GM19438 (cell line): ENCODE measurements around the gene PCCA.

Experiments used
- ATAC-seq: cut with Tn5 transposase; IDR thresholded peaks from one replicate; pipeline ENCODE4 v1.9.1; 2021; ENCODE audit warnings: low read depth; ENCODE audit not compliant: unreplicated experiment

PCCA gene

DNA sequence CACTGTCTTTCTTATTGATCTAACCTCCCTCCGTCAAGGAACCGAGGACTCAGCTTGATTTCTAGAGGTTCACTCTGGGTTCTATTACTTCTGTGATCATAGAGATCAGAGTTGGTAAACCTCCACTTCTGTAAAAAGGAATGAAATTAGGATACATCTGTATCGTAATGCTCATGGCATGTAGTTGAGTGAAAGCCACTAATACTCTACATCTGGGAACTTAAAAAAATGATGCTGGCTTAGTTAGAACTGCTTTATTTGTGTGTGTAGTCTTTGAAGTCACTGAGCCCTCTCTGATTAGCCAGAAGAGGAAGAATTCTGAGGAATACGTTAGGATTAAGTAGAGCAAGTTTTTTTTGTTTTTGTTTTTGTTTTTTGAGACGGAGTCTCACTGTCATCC lies 358.9 kb downstream of the PCCA start:
- no peak for ATAC-seq

DNA sequence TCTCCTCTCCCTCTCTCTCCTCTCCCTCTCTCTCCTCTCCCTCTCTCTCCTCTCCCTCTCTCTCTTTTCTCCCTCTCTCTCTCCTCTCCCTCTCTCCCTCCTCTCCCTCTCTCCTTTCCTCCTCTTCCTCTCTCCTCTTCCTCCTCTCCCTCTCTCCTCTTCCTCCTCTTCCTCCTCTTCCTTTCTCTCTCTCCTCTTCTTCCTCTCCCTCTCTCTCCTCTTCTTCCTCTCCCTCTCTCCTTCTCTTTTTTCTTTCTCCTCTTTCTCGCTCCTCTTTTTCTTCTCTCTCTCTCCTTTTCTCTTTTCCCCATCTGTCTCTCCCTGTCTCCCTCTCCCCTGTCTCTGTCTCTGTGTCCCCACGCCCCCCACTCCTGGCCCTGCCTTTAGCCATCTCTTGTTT lies 363.0 kb downstream of the PCCA start:
- no peak for ATAC-seq

GRCh38 chr13:100454876-100455275 lies 366.0 kb downstream of the PCCA start:
- no peak for ATAC-seq

DNA sequence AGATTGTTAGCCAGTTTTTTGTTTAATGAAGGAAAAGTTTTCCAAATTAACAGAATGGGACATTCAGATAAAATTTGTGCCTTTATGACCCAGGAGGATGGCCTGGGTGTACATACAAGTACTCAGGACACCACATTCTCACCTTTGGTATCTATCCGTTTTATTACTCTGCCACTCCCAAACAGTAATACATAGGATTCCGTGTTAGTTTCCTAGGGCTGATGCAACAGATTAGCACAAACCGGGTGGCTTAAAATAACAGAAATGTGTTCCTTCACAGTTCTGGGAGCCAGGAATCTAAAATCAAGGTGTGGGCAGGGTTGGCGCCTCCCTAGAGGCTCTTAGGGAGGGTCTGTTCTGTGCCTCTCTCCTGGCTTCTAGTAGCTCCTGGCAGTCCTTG lies 369.8 kb downstream of the PCCA start:
- ATAC-seq: no peak

- no peak for ATAC-seq
Observed at GRCh38 chr13:100459747-100460146, 370.9 kb downstream of the PCCA start.

GRCh38 chr13:100460266-100460665 lies 371.4 kb downstream of the PCCA start:
- ATAC-seq: no peak

DNA sequence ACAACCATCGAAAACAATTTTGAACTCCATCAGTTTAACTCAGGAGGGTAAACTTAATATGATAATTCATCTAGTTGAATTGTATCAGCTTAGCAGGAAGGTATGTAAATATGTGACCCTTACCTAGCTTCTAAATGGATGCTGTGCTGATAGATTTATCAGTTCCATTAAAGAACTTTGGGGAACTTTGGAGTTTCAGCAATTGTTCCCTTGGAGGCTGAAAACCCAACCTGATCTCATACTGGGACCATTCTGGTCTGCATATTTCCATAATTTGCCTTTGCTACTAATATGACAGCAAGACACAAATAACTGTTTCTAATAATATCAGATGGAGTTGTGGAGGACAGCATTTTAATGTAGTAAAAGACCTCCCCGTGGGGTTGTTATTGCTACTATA lies 371.9 kb downstream of the PCCA start:
- no peak for ATAC-seq

DNA sequence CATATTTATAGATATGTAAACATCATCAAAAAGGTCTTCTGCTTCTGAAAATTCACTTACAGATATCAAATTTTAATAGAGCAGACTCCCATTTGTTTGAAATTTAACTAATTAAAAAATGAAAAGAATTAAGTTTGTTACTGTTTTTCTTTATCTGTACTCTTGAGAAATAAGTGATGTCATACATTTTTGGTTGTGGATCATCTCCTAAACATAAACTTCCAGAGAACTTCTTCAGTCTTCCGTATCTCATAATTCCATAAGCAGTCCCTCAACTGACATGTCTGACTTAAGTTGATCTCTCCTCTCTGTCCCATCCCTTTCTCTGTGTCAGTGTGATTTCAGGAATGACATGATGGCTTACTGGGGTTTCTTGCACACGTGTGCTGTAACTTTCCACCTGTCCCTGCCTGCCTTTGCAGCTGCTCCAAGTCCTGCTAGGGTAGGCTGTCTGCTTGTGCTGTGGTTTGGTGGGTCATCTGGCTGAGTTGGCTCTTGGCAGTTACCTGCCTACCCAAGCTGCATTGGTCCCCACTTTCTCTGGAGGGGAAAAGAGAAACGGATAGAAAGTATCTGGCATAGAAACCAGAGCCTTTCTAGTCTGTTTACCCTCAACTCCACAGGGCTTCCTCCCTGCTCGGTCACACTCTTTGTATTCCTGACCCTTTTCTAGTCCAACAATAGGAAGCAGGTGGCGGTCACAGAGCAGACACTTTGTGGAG lies 372.6 kb downstream of the PCCA start:
- no peak for ATAC-seq

DNA sequence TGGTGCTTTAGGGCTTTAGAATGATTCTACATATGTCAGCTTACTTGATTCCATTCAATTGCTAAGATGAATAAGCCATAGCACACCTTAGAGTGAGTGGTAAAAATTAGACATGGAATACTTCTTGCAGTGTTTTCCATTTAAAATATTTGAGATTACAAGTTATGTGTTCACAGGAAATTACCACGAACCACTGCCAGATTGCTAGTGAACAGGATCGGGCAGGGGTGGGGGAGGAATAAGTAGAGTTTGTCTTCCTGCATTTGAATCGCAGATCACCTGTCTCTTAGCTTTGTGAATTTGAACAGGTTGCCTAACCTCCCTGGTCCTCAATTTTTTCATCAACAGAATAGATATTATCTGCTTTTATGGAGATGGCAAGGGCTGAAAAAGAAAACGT lies 375.1 kb downstream of the PCCA start:
- no peak for ATAC-seq

DNA sequence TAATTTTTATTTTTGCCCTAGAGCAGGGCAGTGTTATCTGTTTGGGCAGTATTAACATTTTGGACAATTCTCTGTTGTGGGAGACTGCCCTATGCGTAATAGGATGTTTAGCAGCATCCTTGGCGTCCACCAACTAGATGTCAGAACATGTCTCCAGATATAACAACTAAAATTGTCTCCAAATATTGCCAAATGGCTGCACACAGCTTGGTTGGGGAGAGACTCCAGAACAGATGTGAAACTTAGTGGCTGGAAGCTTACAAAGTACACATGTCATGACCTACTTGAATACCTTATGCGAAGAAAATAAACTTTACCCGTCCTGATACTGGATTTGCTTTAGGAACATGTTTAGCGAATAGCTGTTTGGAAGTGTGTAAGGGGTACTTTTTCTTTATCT lies 376.7 kb downstream of the PCCA start:
- no peak for ATAC-seq

DNA sequence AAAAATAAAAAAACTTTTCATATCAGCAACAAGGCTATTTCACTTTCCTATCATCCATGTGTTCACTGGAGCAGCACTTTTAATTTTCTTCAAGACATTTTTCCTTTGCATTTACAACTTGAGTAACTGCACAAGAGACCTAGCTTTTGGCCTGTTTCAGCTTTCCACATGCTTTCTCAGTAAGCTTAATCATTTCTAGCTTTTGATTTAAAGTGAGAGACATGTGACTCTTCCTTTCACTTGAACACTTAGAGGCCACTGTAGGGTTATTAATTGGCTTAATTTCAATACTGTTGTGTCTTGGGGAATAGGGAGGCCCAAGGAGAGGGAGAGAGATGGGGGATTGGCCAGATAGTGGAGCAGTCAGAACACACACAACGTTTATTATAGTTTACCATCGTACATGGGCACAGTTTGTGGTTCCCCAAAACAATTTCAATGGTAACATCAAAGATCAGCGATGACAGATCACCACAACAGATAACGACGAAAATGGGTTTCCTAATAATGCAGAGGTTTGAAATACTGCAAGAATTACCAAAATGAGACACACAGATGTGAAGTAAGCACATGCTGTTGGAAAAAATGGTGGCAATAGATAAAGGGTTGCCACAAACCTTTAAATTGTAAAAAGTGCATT lies 382.1 kb downstream of the PCCA start:
- ATAC-seq: no peak

DNA sequence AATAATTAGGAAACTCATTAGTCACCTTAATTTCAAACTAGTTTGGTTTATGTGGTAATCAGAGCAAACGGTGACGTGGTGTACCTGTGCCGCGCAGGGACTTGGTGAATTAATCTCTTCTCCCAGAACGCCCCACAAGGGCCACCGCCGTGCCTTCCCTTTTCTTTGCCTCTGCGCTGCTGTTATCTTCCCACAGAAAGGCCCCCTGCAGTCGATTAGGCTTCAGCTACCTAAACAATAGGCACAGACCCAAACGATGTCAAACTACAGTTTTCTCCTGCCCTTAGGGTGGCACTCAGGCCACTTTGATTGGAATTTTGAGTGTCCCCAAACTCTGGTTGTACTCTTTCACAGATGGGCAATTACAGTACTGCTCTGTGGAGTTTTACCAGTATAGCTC lies 384.2 kb downstream of the PCCA start:
- ATAC-seq: no peak

DNA sequence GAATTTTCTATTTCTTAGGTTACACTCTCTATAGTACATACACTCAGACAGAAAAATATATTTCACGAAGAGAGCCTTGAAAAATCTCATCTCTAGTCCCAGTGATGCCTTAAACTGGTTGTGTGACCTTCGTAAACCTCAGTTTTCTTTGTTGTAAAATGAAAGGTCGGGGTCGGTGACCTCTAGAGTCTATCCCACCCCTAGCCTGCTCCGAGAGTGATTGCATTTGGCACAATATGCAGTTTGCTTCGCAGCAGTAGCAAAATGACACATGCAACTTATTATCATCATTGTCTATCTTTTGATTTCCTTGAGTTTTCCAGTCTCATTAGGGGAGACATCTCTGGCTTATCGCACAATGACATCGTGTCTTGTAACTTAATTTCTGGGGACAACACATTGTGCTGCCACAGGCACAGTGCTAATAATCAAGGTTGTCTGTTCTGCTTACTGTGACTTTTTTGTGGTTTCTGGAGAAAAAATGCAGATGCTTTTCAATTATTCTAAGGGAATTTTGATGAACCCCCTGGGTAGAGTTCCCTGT lies 384.7 kb downstream of the PCCA start:
- ATAC-seq: no peak

- no peak for ATAC-seq
Observed at GRCh38 chr13:100476963-100477362, 388.1 kb downstream of the PCCA start.

DNA sequence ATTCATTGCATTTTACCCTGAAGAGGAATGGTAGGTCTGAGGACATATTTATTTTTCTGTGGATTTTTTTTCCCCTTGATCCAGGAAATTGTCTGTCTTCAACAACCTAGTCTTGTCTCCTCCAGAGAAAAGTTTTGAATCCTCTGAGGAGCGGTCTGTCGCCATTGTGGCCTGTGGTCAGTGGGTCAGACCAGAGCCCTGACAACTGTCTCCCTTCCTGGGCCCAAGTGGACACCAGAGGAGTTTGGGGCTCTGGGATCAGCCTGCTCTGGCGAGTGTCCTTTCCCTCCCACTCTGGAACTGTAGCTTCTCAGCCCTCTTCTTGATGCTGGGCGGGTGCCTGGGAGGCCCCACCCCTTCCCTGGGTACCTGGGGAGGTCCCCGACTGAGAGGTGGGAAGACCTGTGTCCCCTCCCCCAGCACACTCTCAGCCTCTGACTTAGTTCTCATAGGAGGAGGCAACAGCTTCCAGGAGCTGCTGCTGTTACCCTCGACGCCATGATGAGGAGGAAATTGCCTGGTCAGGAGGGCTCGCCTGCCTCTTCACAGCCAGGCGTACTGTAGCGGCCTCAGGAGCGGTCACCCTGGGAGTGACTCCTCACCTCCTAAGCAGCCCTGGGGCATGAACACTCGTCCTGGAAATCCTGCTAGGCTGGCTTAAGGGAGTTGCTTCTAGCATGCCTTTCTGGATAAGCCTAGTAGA lies 389.4 kb downstream of the PCCA start:
- ATAC-seq: no peak

DNA sequence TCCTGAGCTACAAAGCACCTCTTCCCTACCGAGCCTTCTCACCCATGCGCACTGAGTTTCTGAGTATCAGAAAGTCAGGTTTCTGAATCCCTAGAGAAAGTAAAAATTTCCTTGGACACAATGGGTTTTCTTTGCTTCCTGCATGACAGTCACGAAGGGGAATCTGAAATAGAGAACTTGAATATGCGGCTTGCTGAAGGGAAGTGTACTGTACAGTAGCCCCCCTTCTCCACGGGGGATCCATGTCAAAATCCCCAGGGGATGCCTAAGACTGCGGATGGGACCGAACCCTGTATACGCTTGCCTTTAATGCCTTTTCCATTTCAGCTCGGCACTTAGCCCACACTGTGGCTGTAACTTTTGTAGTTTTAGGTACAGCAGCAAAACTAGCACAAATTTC lies 391.8 kb downstream of the PCCA start:
- ATAC-seq: no peak

GRCh38 chr13:100483139-100483538 lies 394.2 kb downstream of the PCCA start:
- no peak for ATAC-seq

DNA sequence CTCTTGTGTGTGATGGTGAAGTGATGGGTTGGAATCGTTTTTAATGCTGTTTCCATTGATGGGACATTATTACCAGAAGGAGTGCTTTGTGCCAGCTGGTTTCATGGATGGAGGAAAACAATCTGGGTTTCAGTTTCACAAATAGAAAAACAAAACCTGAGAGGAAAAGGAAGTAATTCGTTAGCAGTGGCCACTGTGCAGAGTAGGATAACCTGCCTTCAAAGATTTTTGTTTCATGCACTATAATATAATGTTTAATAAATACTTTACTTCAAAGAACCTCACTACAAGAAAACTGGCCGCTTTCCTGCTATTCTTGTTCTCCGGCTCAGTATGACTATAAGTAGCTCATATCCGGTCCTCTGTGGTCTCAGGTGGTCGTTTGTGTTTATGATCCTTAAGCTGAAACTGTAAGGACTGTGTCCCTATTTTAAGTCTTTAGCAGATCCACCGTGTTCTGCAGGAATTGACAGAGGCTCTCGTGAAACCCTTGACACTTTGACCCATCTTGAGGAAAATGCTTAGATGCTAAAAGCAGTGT lies 395.0 kb downstream of the PCCA start:
- no peak for ATAC-seq

- no peak for ATAC-seq
Observed at GRCh38 chr13:100484702-100485101, 395.8 kb downstream of the PCCA start.

GRCh38 chr13:100485265-100485664 lies 396.4 kb downstream of the PCCA start:
- no peak for ATAC-seq

GRCh38 chr13:100490692-100491091 lies 401.8 kb downstream of the PCCA start:
- ATAC-seq: no peak
